Activated naive CD8-positive, alpha-beta T cell treated with anti-CD3 and anti-CD28 coated beads, Interleukin-2, amount 50 U/mL, for 16 hours (primary cell): ENCODE measurements around the gene MED31.
"Not testable (repeated sequence)": the region's sequence is repeated elsewhere in the genome, so short reads cannot be mapped to it uniquely, and the experiment has no call there.

Source experiments
- DNase-seq: peaks from one replicate; pipeline ENCODE4 v3.0.0-alpha.2; 2020; ENCODE audit warnings: low read depth, low spot score

The MED31 gene

GRCh38 chr17:6677158-6677831 lies 25.9 kb upstream of the MED31 start:
- no peak for DNase-seq

GRCh38 chr17:6676802-6677157 lies 25.4 kb upstream of the MED31 start:
- DNase-seq: no peak

- DNase-seq: no peak
Measured at GRCh38 chr17:6675201-6675825, 23.9 kb upstream of the MED31 start.

- DNase-seq: no peak
Measured at GRCh38 chr17:6674586-6674985, 23.2 kb upstream of the MED31 start.

DNA sequence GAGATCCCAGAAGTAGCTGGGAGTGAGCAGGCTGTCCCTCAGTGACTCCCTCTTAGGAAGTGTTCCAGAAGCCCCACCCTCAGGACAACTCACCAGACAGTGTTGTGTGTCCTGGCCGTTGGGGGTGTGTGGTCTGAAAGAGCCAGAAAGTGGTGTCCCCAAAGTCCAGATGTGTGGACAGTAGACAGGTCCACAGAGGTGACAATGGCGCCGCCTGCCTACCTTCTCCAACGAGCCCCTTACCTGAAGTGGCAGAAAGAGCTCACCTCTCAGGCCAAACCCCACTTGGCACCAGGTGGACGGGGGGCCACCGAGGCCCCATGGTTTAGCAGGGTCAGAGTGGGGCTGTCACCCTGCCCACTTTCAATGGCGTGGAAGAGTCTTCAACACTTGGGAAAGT lies 20.0 kb upstream of the MED31 start:
- no peak for DNase-seq

- DNase-seq: no peak
Measured at GRCh38 chr17:6670999-6671398, 19.6 kb upstream of the MED31 start.

GRCh38 chr17:6670571-6670970 lies 19.2 kb upstream of the MED31 start:
- DNase-seq: no peak

DNA sequence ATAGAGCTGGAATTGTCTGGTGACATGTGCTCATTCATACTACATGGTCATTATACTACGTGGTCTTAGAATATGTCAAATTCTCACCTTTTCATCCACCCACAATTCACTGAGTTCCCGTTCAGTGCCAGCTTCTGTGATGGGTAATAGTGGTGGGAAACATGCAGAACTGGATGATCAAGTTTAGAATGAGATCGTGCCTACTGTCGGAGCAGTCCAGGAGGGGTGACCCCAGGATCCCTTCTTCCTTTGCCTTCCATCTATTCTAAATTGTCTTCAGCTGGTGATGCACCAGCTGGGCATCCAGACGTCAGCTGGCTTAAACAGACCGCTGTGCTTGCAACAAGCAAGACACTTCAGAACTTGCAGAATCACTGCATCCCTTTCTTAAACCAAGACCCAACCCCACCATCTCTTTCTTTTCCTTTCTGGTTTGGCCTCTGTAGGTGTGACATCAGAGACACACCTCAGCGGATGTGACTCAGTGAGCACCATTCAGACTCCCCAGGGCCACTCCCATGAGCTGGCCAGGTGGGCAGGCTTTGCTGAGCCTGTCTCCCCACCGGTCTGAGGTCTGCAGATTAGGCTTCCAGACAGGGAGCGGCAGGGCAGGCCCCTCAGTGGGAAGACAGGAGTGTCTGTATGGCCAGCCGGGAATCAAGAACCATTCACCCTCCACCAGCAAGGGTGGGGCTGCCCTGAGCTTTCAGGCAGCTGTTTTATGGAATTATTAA lies 18.2 kb upstream of the MED31 start:
- DNase-seq: no peak

DNA sequence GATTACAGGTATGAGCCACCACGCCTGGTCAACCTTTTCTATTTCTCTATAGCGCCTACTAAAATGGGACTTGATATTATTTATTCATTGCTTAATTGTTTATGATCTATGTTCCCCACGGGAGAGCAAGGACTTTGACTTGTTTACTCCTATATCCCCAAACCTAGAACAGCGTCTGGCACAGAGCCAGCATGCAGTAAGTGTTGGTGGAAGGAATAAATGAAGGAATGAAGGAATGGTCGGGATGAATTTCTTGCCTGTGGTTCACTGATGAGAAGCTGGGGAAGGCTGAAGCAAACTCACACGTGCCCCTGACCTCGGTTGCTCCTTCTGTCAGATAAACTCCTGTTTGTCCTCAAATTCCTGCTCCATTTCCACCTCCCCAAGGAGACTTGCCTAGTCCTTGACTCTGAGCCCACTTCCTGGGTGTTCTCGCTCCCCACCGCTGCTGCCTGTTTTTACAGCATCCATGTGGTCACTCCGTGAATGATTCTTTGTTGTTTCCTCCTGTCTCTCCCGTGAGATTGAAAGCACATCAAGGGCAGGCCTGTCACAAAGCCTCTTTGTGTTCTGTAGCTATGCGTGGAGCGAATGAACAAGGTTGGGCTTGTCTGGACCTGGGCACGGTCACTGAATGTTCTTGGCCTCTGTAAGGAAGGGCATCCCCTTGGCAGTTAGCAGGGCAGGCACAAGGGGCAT lies 17.5 kb upstream of the MED31 start:
- no peak for DNase-seq

GRCh38 chr17:6668219-6668618 lies 16.8 kb upstream of the MED31 start:
- DNase-seq: no peak

- no peak for DNase-seq
Measured at GRCh38 chr17:6667516-6667915, 16.1 kb upstream of the MED31 start.

DNA sequence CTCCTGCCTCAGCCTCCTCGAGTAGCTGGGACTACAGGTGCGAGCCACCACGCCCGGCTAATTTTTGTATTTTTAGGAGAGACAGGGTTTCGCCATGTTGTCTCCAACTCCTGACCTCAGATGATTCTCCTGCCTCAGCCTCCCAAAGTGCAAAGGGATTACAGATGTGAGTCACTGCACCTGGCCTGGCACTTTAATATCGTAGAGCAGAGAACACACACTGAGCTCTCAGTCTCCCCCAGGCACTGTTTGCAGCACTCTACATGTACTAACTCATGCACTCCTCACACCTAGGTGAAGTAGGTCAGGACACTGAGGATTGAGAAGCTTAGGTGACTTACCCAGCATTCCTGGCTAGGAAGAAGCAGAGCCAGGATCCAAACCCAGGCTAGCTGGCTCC lies 15.2 kb upstream of the MED31 start:
- DNase-seq: no peak

GRCh38 chr17:6666077-6666521 lies 14.7 kb upstream of the MED31 start:
- no peak for DNase-seq

GRCh38 chr17:6663200-6663599 lies 11.8 kb upstream of the MED31 start:
- not testable (repeated sequence) for DNase-seq

DNA sequence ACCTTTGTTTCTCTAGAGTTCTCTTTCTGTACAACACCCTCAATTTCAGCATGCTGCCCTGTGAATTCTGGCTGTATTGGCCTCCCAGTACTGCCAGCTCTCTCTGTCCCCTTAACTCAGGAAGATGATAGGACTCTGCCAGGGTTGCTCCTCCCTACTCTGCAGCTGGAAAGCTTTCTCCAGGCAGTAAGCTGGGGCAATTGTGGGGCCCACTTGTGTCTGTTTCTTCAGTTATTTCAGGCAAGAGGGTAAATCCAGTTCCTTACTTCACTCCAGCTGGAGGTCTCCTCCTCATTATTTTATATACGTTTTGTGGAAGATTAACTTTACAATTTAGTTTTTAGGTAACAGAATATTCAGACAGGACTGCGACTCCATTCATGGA lies 10.1 kb upstream of the MED31 start:
- no peak for DNase-seq

- DNase-seq: no peak
Measured at GRCh38 chr17:6660805-6661463, 9.5 kb upstream of the MED31 start.

GRCh38 chr17:6660101-6660500 lies 8.7 kb upstream of the MED31 start:
- DNase-seq: no peak

GRCh38 chr17:6658411-6658810 lies 7.0 kb upstream of the MED31 start:
- DNase-seq: not testable (repeated sequence)

- DNase-seq: no peak
Measured at GRCh38 chr17:6657633-6658287, 6.4 kb upstream of the MED31 start.

DNA sequence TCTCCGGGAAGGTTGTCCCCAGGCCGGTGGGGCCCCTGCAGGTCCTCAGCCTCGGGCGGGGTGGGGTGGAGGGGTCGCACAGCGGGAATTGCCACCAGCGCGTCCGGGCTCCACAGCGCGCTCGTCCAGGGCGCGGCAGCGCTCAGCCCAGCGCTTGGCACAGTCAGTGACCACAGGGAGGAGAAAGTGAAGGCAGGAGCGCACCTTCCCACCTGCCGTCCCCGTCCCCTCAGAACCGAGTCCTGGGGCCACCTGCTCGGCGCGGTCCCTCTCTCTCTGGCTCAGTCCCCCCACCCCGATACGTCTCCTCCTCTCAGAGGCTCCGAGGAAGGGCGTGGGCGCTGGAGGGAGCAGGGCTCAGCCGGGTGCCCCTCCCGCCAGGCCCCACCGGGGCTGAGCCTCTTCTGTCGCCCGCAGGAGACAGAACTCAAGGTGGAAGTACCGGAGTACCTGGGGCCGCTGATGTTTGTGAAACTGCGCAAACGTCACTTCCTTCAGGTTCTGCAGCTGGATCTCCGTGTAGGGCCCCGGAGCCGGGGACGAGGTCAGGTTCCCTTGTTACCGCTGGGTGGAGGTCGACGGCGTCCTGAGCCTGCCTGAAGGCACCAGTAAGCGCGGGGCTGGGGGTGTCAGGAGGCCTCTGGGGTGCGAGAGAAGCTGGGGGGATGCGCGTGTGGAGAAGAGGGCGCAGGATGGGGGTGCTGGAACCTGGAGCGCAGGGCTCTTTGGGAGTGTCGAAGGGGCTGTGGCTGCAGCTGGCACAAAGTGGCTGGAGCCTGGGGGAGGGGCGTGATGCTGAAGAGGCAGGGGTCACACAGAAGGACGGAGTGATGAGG lies 5.6 kb upstream of the MED31 start:
- not testable (repeated sequence) for DNase-seq
